HEK293 (cell line): ENCODE data around the gene RBFOX1.

Experiments
- REST ChIP-seq: fragments of 450-650 bp; formaldehyde crosslinking; IDR thresholded peaks from 2 replicates; pipeline ENCODE4 v1.5.1; 2016; ENCODE audit warnings: missing biosample characterization, missing genetic modification characterization
- ZBTB26 ChIP-seq: fragments of 450-650 bp; formaldehyde crosslinking; optimal IDR thresholded peaks from 2 replicates; pipeline ENCODE3; 2016; ENCODE audit warnings: missing biosample characterization, mild to moderate bottlenecking, missing genetic modification characterization
- ZBTB8A ChIP-seq: fragments of 450-650 bp; formaldehyde crosslinking; IDR thresholded peaks from 2 replicates; pipeline ENCODE4 v1.5.1; 2016; ENCODE audit warnings: missing biosample characterization, missing genetic modification characterization
- ZNF140 ChIP-seq: fragments of 450-650 bp; formaldehyde crosslinking; IDR thresholded peaks from 2 replicates; pipeline ENCODE4 v1.5.1; 2016; ENCODE audit warnings: missing biosample characterization, missing genetic modification characterization

- no peak for TF ChIP-seq REST (tag by site-specific recombination)
- no peak for TF ChIP-seq ZNF140 (tag by site-specific recombination)
- no peak for TF ChIP-seq ZBTB8A (tag by site-specific recombination)
- TF ChIP-seq ZBTB26 = no peak
Measured at GRCh38 chr16:7437843-7438242, 105.2 kb downstream of the RBFOX1 start.
